HCT116 (cell line): ENCODE data around the gene CLSTN3. TPM values are rescaled to one million over a fixed set of nuclear protein-coding genes. Genes with fewer than 3 reads are reported as not detected.

Source experiments
- ATAC-seq: fragments of 200-7000 bp; cut with Tn5 transposase; 2 replicates; pipeline ENCODE4 v1.9.1; 2020; ENCODE audit warnings: mild to moderate bottlenecking, moderate library complexity
- BruUV-seq: library from RNA; stranded (reverse); fragments of 400-500 nt; replicated peaks from 2 replicates; lab custom pipeline; 2021; lab: Mats Ljungman, UMichigan
- CTCF ChIA-PET: fragments of 300-600 bp; sonication (Branson Sonifier 250); formaldehyde crosslinking; loops from one replicate; lab custom pipeline; 2021; ENCODE audit warnings: antibody characterized with exemption; lab: Charles Lee
- POLR2A ChIA-PET: fragments of 300-600, 350-600 bp; sonication (Branson Sonifier 250); formaldehyde crosslinking; loops from one replicate; lab custom pipeline; 2021; ENCODE audit warnings: antibody characterized with exemption; lab: Charles Lee
- RAD21 ChIA-PET, 2 experiments: fragments of 300-600 bp; sonication (Branson Sonifier 250); formaldehyde crosslinking; loops; one replicate each; lab custom pipeline; 2023; ENCODE audit warnings: low total read pairs in 2 of 2; ENCODE audit not compliant: uncharacterized antibody in 2 of 2, unreplicated experiment in 2 of 2, low non-redundant PET in 1 of 2; lab: Charles Lee
- DNase-seq: peaks from one replicate; pipeline ENCODE4 v3.0.0-alpha.2; 2010; ENCODE audit warnings: low read depth, low spot score
- H2AFZ ChIP-seq: fragments of 200-600 bp; shearing (Covaris generic), sonication (generic); 2 replicates; pipeline ENCODE4 v1.6.1; 2017; ENCODE audit warnings: low read depth, mixed run types, mixed read lengths, antibody characterized with exemption, low read length; ENCODE audit not compliant: poor library complexity, severe bottlenecking
- H3K27ac ChIP-seq: 2 replicates; pipeline ENCODE4 v1.5.1; 2012; ENCODE audit warnings: low read depth, low read length
- H3K27me3 ChIP-seq: fragments of 200-600 bp; sonication (generic); 2 replicates; pipeline ENCODE4 v1.6.1; 2016; ENCODE audit warnings: mixed run types, low read length, mixed read lengths; ENCODE audit not compliant: insufficient read depth
- H3K36me3 ChIP-seq, 2 experiments: fragments of 200-500 bp in 1 of 2; fragments of 200-600 bp in 1 of 2; sonication (Bioruptor generic) in 1 of 2; sonication (generic) in 1 of 2; 2 replicates each; pipeline versions ENCODE4 v1.5.1 to v1.6.1; 2014 to 2016; ENCODE audit warnings: low read length in 2 of 2, inconsistent platforms in 1 of 2, mixed read lengths in 1 of 2, mixed run types in 1 of 2; ENCODE audit not compliant: insufficient read depth in 2 of 2, control insufficient read depth in 1 of 2
- H3K4me1 ChIP-seq, 2 experiments: fragments of 200-600 bp in 1 of 2; sonication (generic) in 1 of 2; 2 replicates each; pipeline versions ENCODE4 v1.5.1 to v1.6.1; 2012 to 2017; ENCODE audit warnings: low read length in 2 of 2, inconsistent platforms in 1 of 2, mild to moderate bottlenecking in 1 of 2, mixed read lengths in 1 of 2, mixed run types in 1 of 2, moderate library complexity in 1 of 2; ENCODE audit not compliant: insufficient read depth in 2 of 2, control insufficient read depth in 1 of 2
- H3K4me2 ChIP-seq: fragments of 200-600 bp; sonication (generic); 2 replicates; pipeline ENCODE4 v1.6.1; 2017; ENCODE audit warnings: mixed run types, low read length, mixed read lengths
- H3K4me3 ChIP-seq, 2 experiments: fragments of 200-600 bp in 1 of 2; sonication (generic) in 1 of 2; replicated peaks in 1 of 2; 2 replicates each; pipeline ENCODE4 v1.5.1; 2011 to 2016; ENCODE audit warnings: low read length in 2 of 2, control low read depth in 1 of 2, low read depth in 1 of 2, mild to moderate bottlenecking in 1 of 2, mixed read lengths in 1 of 2, mixed run types in 1 of 2
- H3K79me2 ChIP-seq: fragments of 200-600 bp; sonication (generic); 2 replicates; pipeline ENCODE4 v1.6.1; 2017; ENCODE audit warnings: mild to moderate bottlenecking, mixed run types, low read length, moderate library complexity, mixed read lengths; ENCODE audit not compliant: insufficient read depth
- H3K9ac ChIP-seq: fragments of 200-600 bp; sonication (generic); 2 replicates; pipeline ENCODE4 v1.6.1; 2016; ENCODE audit warnings: low read length, mixed read lengths
- H3K9me2 ChIP-seq: fragments of 200-600 bp; sonication (generic), shearing (Covaris generic); 2 replicates; pipeline ENCODE4 v1.6.1; 2017; ENCODE audit warnings: mixed run types, mild to moderate bottlenecking, moderate library complexity; ENCODE audit not compliant: insufficient read depth
- H3K9me3 ChIP-seq, 2 experiments: fragments of 200-500 bp in 1 of 2; fragments of 200-600 bp in 1 of 2; sonication (Bioruptor generic) in 1 of 2; sonication (generic) in 1 of 2; 2 replicates each; pipeline ENCODE4 v1.6.1; 2014 to 2017; ENCODE audit warnings: low read length in 2 of 2, mixed read lengths in 2 of 2, inconsistent platforms in 1 of 2, low read depth in 1 of 2, mild to moderate bottlenecking in 1 of 2, mixed run types in 1 of 2, moderate library complexity in 1 of 2; ENCODE audit not compliant: control insufficient read depth in 1 of 2, insufficient read depth in 1 of 2
- H4K20me1 ChIP-seq: fragments of 200-600 bp; sonication (generic), shearing (Covaris generic); 2 replicates; pipeline ENCODE4 v1.6.1; 2017; ENCODE audit warnings: mixed run types, mild to moderate bottlenecking, moderate library complexity; ENCODE audit not compliant: insufficient read depth
- EZH2 ChIP-seq: fragments of 200-600 bp; sonication (generic); IDR thresholded peaks from 2 replicates; pipeline ENCODE4 v1.6.1; 2017; ENCODE audit warnings: antibody characterized with exemption, mixed run types
- FOSL1 ChIP-seq: IDR thresholded peaks from 2 replicates; pipeline ENCODE4 v1.6.1; 2012; ENCODE audit warnings: low read depth
- JUND ChIP-seq: IDR thresholded peaks from 2 replicates; pipeline ENCODE4 v1.6.1; 2012
- SIN3A ChIP-seq: IDR thresholded peaks from 2 replicates; pipeline ENCODE4 v1.6.1; 2012; ENCODE audit warnings: low read depth
- SP1 ChIP-seq: IDR thresholded peaks from 2 replicates; pipeline ENCODE4 v1.6.1; 2012; ENCODE audit warnings: low read depth
- SRF ChIP-seq: IDR thresholded peaks from 2 replicates; pipeline ENCODE4 v1.6.1; 2012; ENCODE audit warnings: low read depth
- TCF7L2 ChIP-seq: IDR thresholded peaks from 2 replicates; pipeline ENCODE4 v1.7.0; 2011; ENCODE audit warnings: borderline replicate concordance, inconsistent platforms; ENCODE audit not compliant: insufficient read depth, insufficient read length; ENCODE audit errors: extremely low read depth
- ZNF274 ChIP-seq: fragments of 200-500 bp; sonication (Bioruptor generic); IDR thresholded peaks from 2 replicates; pipeline ENCODE4 v1.6.1; 2014; ENCODE audit warnings: mild to moderate bottlenecking, low read depth, low read length, inconsistent platforms
- intact Hi-C: fragments of 100-400 bp; cut with micrococcal nuclease; formaldehyde crosslinking; loops from 2 replicates; pipeline ENCODE4 v1.10.0; 2022
- total RNA-seq: library from RNA; stranded (reverse); gene quantifications from one replicate; pipeline ENCODE4 v1.2.1, GENCODE V29; 2021; ENCODE audit not compliant: unreplicated experiment
- TF ChIP-seq, protein P1 (sequence below): IDR thresholded peaks from 2 replicates; pipeline ENCODE4 v1.6.1; 2012
- TF ChIP-seq, protein P2 (sequence below), 3 experiments: fragments of 200-600 bp in 1 of 3; sonication (generic) in 1 of 3; IDR thresholded peaks in 2 of 3; conservative IDR thresholded peaks in 1 of 3; 2 replicates each; pipeline ENCODE4 v1.5.1; 2012 to 2017; ENCODE audit warnings: low read depth in 2 of 3, low read length in 2 of 3, antibody characterized with exemption in 1 of 3, borderline replicate concordance in 1 of 3, control low read depth in 1 of 3, mild to moderate bottlenecking in 1 of 3, mixed read lengths in 1 of 3, mixed run types in 1 of 3, moderate library complexity in 1 of 3; ENCODE audit not compliant: insufficient read depth in 1 of 3
- TF ChIP-seq, protein P3 (sequence below): IDR thresholded peaks from 2 replicates; pipeline ENCODE4 v1.6.1; 2011; ENCODE audit warnings: mild to moderate bottlenecking, low read length, moderate library complexity; ENCODE audit not compliant: insufficient replicate concordance; ENCODE audit errors: extremely low read depth

Gene CLSTN3
- total RNA-seq, 1 experiment from 2014 or later = 23.0 TPM

DNA sequence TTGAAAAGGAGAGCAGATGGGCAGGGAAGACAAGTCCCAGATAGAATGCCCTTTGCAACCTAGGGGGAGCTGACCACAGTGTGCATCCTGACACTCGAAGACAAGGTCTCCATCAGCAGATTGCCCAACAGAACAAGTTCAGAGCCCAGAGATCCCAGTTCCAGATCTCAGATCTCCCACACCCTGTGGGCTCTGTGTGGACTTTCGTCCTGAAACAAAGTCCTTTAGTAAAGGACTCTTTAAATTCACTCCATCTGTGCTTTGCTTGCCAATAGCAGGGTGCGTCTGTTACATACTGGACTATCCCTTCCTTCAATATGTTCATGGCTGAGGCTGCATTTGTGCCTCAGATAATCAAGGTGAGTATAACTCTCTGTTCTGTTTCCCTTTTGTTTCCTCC is 12.5 kb upstream of the CLSTN3 start:
- Histone ChIP-seq H3K9me2 (no peaks in the 10 kb centered on the region), H3K9me3 (no peaks in the 10 kb centered on the region), H3K79me2 (no peaks in the 10 kb centered on the region), H4K20me1 (no peaks in the 10 kb centered on the region), H2AFZ (no peak overlapping the region), H3K4me1 (no peaks in the 10 kb centered on the region; a peak in 1 of 4 replicates), H3K9ac (no peak overlapping the region), H3K36me3 (peaks cover 0 to 4% of the 10 kb centered on the region in 2 experiments; a peak in 1 of 4 replicates), H3K27ac (no peak overlapping the region), H3K27me3 (no peaks in the 10 kb centered on the region), H3K4me2 (no peak overlapping the region), H3K4me3 (no peak overlapping the region)
- intact Hi-C loops = no loop called here
- TF ChIP-seq FOSL1 (no peak), SP1 (no peak), SIN3A (no peak), EZH2 (no peak), JUND (no peak), ZNF274 (no peak), SRF (no peak), TCF7L2 (no peak)
- TF ChIP-seq, protein P1, sequence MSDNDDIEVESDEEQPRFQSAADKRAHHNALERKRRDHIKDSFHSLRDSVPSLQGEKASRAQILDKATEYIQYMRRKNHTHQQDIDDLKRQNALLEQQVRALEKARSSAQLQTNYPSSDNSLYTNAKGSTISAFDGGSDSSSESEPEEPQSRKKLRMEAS = no peak
- TF ChIP-seq, protein P2, sequence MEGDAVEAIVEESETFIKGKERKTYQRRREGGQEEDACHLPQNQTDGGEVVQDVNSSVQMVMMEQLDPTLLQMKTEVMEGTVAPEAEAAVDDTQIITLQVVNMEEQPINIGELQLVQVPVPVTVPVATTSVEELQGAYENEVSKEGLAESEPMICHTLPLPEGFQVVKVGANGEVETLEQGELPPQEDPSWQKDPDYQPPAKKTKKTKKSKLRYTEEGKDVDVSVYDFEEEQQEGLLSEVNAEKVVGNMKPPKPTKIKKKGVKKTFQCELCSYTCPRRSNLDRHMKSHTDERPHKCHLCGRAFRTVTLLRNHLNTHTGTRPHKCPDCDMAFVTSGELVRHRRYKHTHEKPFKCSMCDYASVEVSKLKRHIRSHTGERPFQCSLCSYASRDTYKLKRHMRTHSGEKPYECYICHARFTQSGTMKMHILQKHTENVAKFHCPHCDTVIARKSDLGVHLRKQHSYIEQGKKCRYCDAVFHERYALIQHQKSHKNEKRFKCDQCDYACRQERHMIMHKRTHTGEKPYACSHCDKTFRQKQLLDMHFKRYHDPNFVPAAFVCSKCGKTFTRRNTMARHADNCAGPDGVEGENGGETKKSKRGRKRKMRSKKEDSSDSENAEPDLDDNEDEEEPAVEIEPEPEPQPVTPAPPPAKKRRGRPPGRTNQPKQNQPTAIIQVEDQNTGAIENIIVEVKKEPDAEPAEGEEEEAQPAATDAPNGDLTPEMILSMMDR (IDR thresholded peaks at IDR 0.05 in 2 of 3, conservative IDR thresholded peaks at IDR 0.05 in 1 of 3; ENCODE audit: borderline replicate concordance in 1 of 3, insufficient read depth in 1 of 3, low read depth in 2 of 3, low read length in 2 of 3) = no peak
- TF ChIP-seq, protein P3, sequence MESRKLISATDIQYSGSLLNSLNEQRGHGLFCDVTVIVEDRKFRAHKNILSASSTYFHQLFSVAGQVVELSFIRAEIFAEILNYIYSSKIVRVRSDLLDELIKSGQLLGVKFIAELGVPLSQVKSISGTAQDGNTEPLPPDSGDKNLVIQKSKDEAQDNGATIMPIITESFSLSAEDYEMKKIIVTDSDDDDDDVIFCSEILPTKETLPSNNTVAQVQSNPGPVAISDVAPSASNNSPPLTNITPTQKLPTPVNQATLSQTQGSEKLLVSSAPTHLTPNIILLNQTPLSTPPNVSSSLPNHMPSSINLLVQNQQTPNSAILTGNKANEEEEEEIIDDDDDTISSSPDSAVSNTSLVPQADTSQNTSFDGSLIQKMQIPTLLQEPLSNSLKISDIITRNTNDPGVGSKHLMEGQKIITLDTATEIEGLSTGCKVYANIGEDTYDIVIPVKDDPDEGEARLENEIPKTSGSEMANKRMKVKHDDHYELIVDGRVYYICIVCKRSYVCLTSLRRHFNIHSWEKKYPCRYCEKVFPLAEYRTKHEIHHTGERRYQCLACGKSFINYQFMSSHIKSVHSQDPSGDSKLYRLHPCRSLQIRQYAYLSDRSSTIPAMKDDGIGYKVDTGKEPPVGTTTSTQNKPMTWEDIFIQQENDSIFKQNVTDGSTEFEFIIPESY = no peak
- ChIA-PET POLR2A (interaction anchor here (1.7 kb wide), 1 partner anchor 174 kb away, joined by 4 read pairs; the partner anchor contains the start of genes C12orf57 and RNU7-1), RAD21 (no interaction called here), CTCF (interaction anchor here (1.1 kb wide), 1 partner anchor 9 kb away, joined by 3 read pairs; no protein-coding TSS in a partner anchor)
- BruUV-seq = no TSS peak
- ATAC-seq (no peak), DNase-seq (no peak)
